SJSA1 (cell line): ENCODE measurements around the gene HSPA2. TPM values are rescaled to one million over a fixed set of nuclear protein-coding genes. Genes with fewer than 3 reads are reported as not detected.
A peak's percentile ranks its signal among the peaks of the same experiment; 100 is the strongest.
"Not testable (repeated sequence)": the region's sequence is repeated elsewhere in the genome, so short reads cannot be mapped to it uniquely, and the experiment has no call there.

Source experiments
- DNase-seq, 2 experiments: peaks; one replicate each; pipeline ENCODE4 v3.0.0-alpha.2; 2015 to 2020; ENCODE audit warnings: low spot score in 2 of 2, low read depth in 1 of 2
- H3K27ac ChIP-seq: fragments of 250-450 bp; sonication (Bioruptor Pico); 2 replicates; pipeline ENCODE4 v1.5.1; 2020; ENCODE audit warnings: mild to moderate bottlenecking, moderate library complexity
- H3K27me3 ChIP-seq: fragments of 250-450 bp; sonication (Bioruptor Pico); replicated peaks from 2 replicates; pipeline ENCODE4 v1.5.1; 2020; ENCODE audit warnings: mild to moderate bottlenecking, moderate library complexity
- H3K36me3 ChIP-seq: fragments of 250-450 bp; sonication (Bioruptor Pico); 2 replicates; pipeline ENCODE4 v1.5.1; 2020; ENCODE audit warnings: mild to moderate bottlenecking
- H3K4me1 ChIP-seq: fragments of 250-450 bp; sonication (Bioruptor Pico); replicated peaks from 2 replicates; pipeline ENCODE4 v1.6.1; 2021; ENCODE audit warnings: mild to moderate bottlenecking
- H3K4me3 ChIP-seq: fragments of 250-450 bp; sonication (Bioruptor Pico); 2 replicates; pipeline ENCODE4 v1.5.1; 2020; ENCODE audit warnings: mild to moderate bottlenecking
- H3K9me3 ChIP-seq: fragments of 250-450 bp; sonication (Bioruptor Pico); replicated peaks from 2 replicates; pipeline ENCODE4 v1.5.1; 2020; ENCODE audit warnings: mild to moderate bottlenecking
- total RNA-seq: library from RNA; depleted of rRNA; stranded (reverse); fragments of >200 nt; shearing (Covaris generic); gene quantifications from 2 replicates; pipeline ENCODE4 v1.2.3, GENCODE V29; 2014

Gene HSPA2
- total RNA-seq, 1 experiment from 2014 or later = 15.0 TPM

GRCh38 chr14:64504897-64505794, 35.4 kb upstream of the HSPA2 start:
- Histone ChIP-seq H3K36me3 (peaks cover 24% of the 10 kb centered on the region), H3K9me3 (no peaks in the 10 kb centered on the region), H3K27me3 (no peaks in the 10 kb centered on the region), H3K4me3 (peak overlapping the region; percentile 93), H3K27ac (peak overlapping the region; percentile 96), H3K4me1 (peaks cover 41% of the 10 kb centered on the region)
- DNase-seq = peak; percentile 85 to 88

- no peak for DNase-seq
- Histone ChIP-seq H3K27me3 (no peaks in the 10 kb centered on the region), H3K4me3 (peak overlapping the region; percentile 93), H3K27ac (no peak overlapping the region), H3K36me3 (peaks cover 33% of the 10 kb centered on the region), H3K9me3 (no peaks in the 10 kb centered on the region), H3K4me1 (peaks cover 48% of the 10 kb centered on the region)
These were observed 33.8 kb upstream of the HSPA2 start for GRCh38 chr14:64506721-64507120.

GRCh38 chr14:64507376-64508156, 33.0 kb upstream of the HSPA2 start:
- DNase-seq = no peak
- Histone ChIP-seq H3K36me3 (peaks cover 35% of the 10 kb centered on the region), H3K4me1 (peaks cover 40% of the 10 kb centered on the region), H3K27ac (no peak overlapping the region), H3K4me3 (no peak overlapping the region), H3K9me3 (no peaks in the 10 kb centered on the region), H3K27me3 (no peaks in the 10 kb centered on the region)

GRCh38 chr14:64508215-64508776, 32.2 kb upstream of the HSPA2 start:
- Histone ChIP-seq H3K4me3 (no peak overlapping the region), H3K27ac (no peak overlapping the region), H3K36me3 (peaks cover 42% of the 10 kb centered on the region), H3K4me1 (peaks cover 38% of the 10 kb centered on the region), H3K9me3 (no peaks in the 10 kb centered on the region), H3K27me3 (no peaks in the 10 kb centered on the region)
- DNase-seq = no peak

- DNase-seq = no peak
- Histone ChIP-seq H3K4me1 (peaks cover 38% of the 10 kb centered on the region), H3K36me3 (peaks cover 43% of the 10 kb centered on the region), H3K27ac (no peak overlapping the region), H3K27me3 (no peaks in the 10 kb centered on the region), H3K9me3 (no peaks in the 10 kb centered on the region), H3K4me3 (no peak overlapping the region)
These were observed 31.5 kb upstream of the HSPA2 start for GRCh38 chr14:64509036-64509435.

GRCh38 chr14:64510825-64511671, 29.5 kb upstream of the HSPA2 start:
- DNase-seq = peak; percentile 52 to 55
- H3K9me3 ChIP-seq = no peaks in the 10 kb centered on the region
- H3K27ac ChIP-seq = no peak overlapping the region
- no peaks in the 10 kb centered on the region for H3K27me3 ChIP-seq
- H3K4me3 ChIP-seq = no peak overlapping the region
- H3K4me1 ChIP-seq = peaks cover 38% of the 10 kb centered on the region
- H3K36me3 ChIP-seq = peaks cover 32% of the 10 kb centered on the region

GRCh38 chr14:64513271-64513670, 27.3 kb upstream of the HSPA2 start:
- no peak overlapping the region for H3K4me3 ChIP-seq
- peaks cover 21% of the 10 kb centered on the region for H3K4me1 ChIP-seq
- H3K27me3 ChIP-seq = no peaks in the 10 kb centered on the region
- no peaks in the 10 kb centered on the region for H3K9me3 ChIP-seq
- H3K36me3 ChIP-seq = peaks cover 22% of the 10 kb centered on the region
- H3K27ac ChIP-seq = no peak overlapping the region
- DNase-seq = no peak

GRCh38 chr14:64515053-64515452, 25.5 kb upstream of the HSPA2 start:
- Histone ChIP-seq H3K27ac (no peak overlapping the region), H3K9me3 (no peaks in the 10 kb centered on the region), H3K36me3 (peaks cover 22% of the 10 kb centered on the region), H3K4me3 (no peak overlapping the region), H3K27me3 (no peaks in the 10 kb centered on the region), H3K4me1 (peaks cover 15% of the 10 kb centered on the region)
- no peak for DNase-seq

- Histone ChIP-seq H3K4me1 (no peaks in the 10 kb centered on the region), H3K9me3 (no peaks in the 10 kb centered on the region), H3K27me3 (no peaks in the 10 kb centered on the region), H3K27ac (no peak overlapping the region), H3K36me3 (peaks cover 23% of the 10 kb centered on the region), H3K4me3 (no peak overlapping the region)
- DNase-seq = no peak
These were observed 23.6 kb upstream of the HSPA2 start for GRCh38 chr14:64516969-64517368.

GRCh38 chr14:64517667-64518066, 22.9 kb upstream of the HSPA2 start:
- DNase-seq, H3K4me1 ChIP-seq, H3K27ac ChIP-seq, H3K27me3 ChIP-seq, H3K4me3 ChIP-seq, H3K9me3 ChIP-seq: not testable (repeated sequence)
- H3K36me3 ChIP-seq = peaks cover 29% of the 10 kb centered on the region

GRCh38 chr14:64518229-64518628, 22.3 kb upstream of the HSPA2 start:
- no peak for DNase-seq
- H3K9me3 ChIP-seq = no peaks in the 10 kb centered on the region
- no peak overlapping the region for H3K4me3 ChIP-seq
- peaks cover 29% of the 10 kb centered on the region for H3K36me3 ChIP-seq
- no peaks in the 10 kb centered on the region for H3K4me1 ChIP-seq
- H3K27ac ChIP-seq = no peak overlapping the region
- H3K27me3 ChIP-seq = no peaks in the 10 kb centered on the region

GRCh38 chr14:64520699-64521098, 19.8 kb upstream of the HSPA2 start:
- Histone ChIP-seq H3K27ac (no peak overlapping the region), H3K4me3 (no peak overlapping the region), H3K36me3 (peaks cover 41% of the 10 kb centered on the region), H3K27me3 (no peaks in the 10 kb centered on the region), H3K4me1 (no peaks in the 10 kb centered on the region), H3K9me3 (no peaks in the 10 kb centered on the region)
- no peak for DNase-seq

GRCh38 chr14:64522591-64523355, 17.8 kb upstream of the HSPA2 start:
- H3K4me1 ChIP-seq = no peaks in the 10 kb centered on the region
- H3K9me3 ChIP-seq = no peaks in the 10 kb centered on the region
- H3K4me3 ChIP-seq = no peak overlapping the region
- peaks cover 54% of the 10 kb centered on the region for H3K36me3 ChIP-seq
- H3K27me3 ChIP-seq = no peaks in the 10 kb centered on the region
- H3K27ac ChIP-seq = no peak overlapping the region
- no peak for DNase-seq
